HCT116 (cell line): ENCODE measurements around the gene TTYH3. TPM values are rescaled to one million over a fixed set of nuclear protein-coding genes. Genes with fewer than 3 reads are reported as not detected.

Experiments
- ATAC-seq: fragments of 200-7000 bp; cut with Tn5 transposase; 2 replicates; pipeline ENCODE4 v1.9.1; 2020; ENCODE audit warnings: mild to moderate bottlenecking, moderate library complexity
- Bru-seq: library from RNA; stranded (reverse); fragments of 400-500 nt; gene quantifications from one replicate; lab custom pipeline; 2021; lab: Mats Ljungman, UMichigan
- BruChase-seq, 2 experiments: library from RNA; stranded (reverse); fragments of 400-500 nt; gene quantifications; one replicate each; lab custom pipeline; 2021; lab: Mats Ljungman, UMichigan
- BruUV-seq: library from RNA; stranded (reverse); fragments of 400-500 nt; replicated peaks from 2 replicates; lab custom pipeline; 2021; lab: Mats Ljungman, UMichigan
- CTCF ChIA-PET: fragments of 300-600 bp; sonication (Branson Sonifier 250); formaldehyde crosslinking; loops from one replicate; lab custom pipeline; 2021; ENCODE audit warnings: antibody characterized with exemption; lab: Charles Lee
- POLR2A ChIA-PET: fragments of 300-600, 350-600 bp; sonication (Branson Sonifier 250); formaldehyde crosslinking; loops from one replicate; lab custom pipeline; 2021; ENCODE audit warnings: antibody characterized with exemption; lab: Charles Lee
- RAD21 ChIA-PET, 2 experiments: fragments of 300-600 bp; sonication (Branson Sonifier 250); formaldehyde crosslinking; loops; one replicate each; lab custom pipeline; 2023; ENCODE audit warnings: low total read pairs in 2 of 2; ENCODE audit not compliant: uncharacterized antibody in 2 of 2, unreplicated experiment in 2 of 2, low non-redundant PET in 1 of 2; lab: Charles Lee
- DNase-seq: peaks from one replicate; pipeline ENCODE4 v3.0.0-alpha.2; 2010; ENCODE audit warnings: low read depth, low spot score
- H2AFZ ChIP-seq: fragments of 200-600 bp; shearing (Covaris generic), sonication (generic); 2 replicates; pipeline ENCODE4 v1.6.1; 2017; ENCODE audit warnings: low read depth, mixed run types, mixed read lengths, antibody characterized with exemption, low read length; ENCODE audit not compliant: poor library complexity, severe bottlenecking
- H3K27ac ChIP-seq: 2 replicates; pipeline ENCODE4 v1.5.1; 2012; ENCODE audit warnings: low read depth, low read length
- H3K27me3 ChIP-seq: fragments of 200-600 bp; sonication (generic); 2 replicates; pipeline ENCODE4 v1.6.1; 2016; ENCODE audit warnings: mixed run types, low read length, mixed read lengths; ENCODE audit not compliant: insufficient read depth
- H3K36me3 ChIP-seq, 2 experiments: fragments of 200-500 bp in 1 of 2; fragments of 200-600 bp in 1 of 2; sonication (Bioruptor generic) in 1 of 2; sonication (generic) in 1 of 2; 2 replicates each; pipeline versions ENCODE4 v1.5.1 to v1.6.1; 2014 to 2016; ENCODE audit warnings: low read length in 2 of 2, inconsistent platforms in 1 of 2, mixed read lengths in 1 of 2, mixed run types in 1 of 2; ENCODE audit not compliant: insufficient read depth in 2 of 2, control insufficient read depth in 1 of 2
- H3K4me1 ChIP-seq, 2 experiments: fragments of 200-600 bp in 1 of 2; sonication (generic) in 1 of 2; 2 replicates each; pipeline versions ENCODE4 v1.5.1 to v1.6.1; 2012 to 2017; ENCODE audit warnings: low read length in 2 of 2, inconsistent platforms in 1 of 2, mild to moderate bottlenecking in 1 of 2, mixed read lengths in 1 of 2, mixed run types in 1 of 2, moderate library complexity in 1 of 2; ENCODE audit not compliant: insufficient read depth in 2 of 2, control insufficient read depth in 1 of 2
- H3K4me2 ChIP-seq: fragments of 200-600 bp; sonication (generic); 2 replicates; pipeline ENCODE4 v1.6.1; 2017; ENCODE audit warnings: mixed run types, low read length, mixed read lengths
- H3K4me3 ChIP-seq, 2 experiments: fragments of 200-600 bp in 1 of 2; sonication (generic) in 1 of 2; replicated peaks in 1 of 2; 2 replicates each; pipeline ENCODE4 v1.5.1; 2011 to 2016; ENCODE audit warnings: low read length in 2 of 2, control low read depth in 1 of 2, low read depth in 1 of 2, mild to moderate bottlenecking in 1 of 2, mixed read lengths in 1 of 2, mixed run types in 1 of 2
- H3K79me2 ChIP-seq: fragments of 200-600 bp; sonication (generic); 2 replicates; pipeline ENCODE4 v1.6.1; 2017; ENCODE audit warnings: mild to moderate bottlenecking, mixed run types, low read length, moderate library complexity, mixed read lengths; ENCODE audit not compliant: insufficient read depth
- H3K9ac ChIP-seq: fragments of 200-600 bp; sonication (generic); 2 replicates; pipeline ENCODE4 v1.6.1; 2016; ENCODE audit warnings: low read length, mixed read lengths
- H3K9me2 ChIP-seq: fragments of 200-600 bp; sonication (generic), shearing (Covaris generic); 2 replicates; pipeline ENCODE4 v1.6.1; 2017; ENCODE audit warnings: mixed run types, mild to moderate bottlenecking, moderate library complexity; ENCODE audit not compliant: insufficient read depth
- H3K9me3 ChIP-seq, 2 experiments: fragments of 200-500 bp in 1 of 2; fragments of 200-600 bp in 1 of 2; sonication (Bioruptor generic) in 1 of 2; sonication (generic) in 1 of 2; 2 replicates each; pipeline ENCODE4 v1.6.1; 2014 to 2017; ENCODE audit warnings: low read length in 2 of 2, mixed read lengths in 2 of 2, inconsistent platforms in 1 of 2, low read depth in 1 of 2, mild to moderate bottlenecking in 1 of 2, mixed run types in 1 of 2, moderate library complexity in 1 of 2; ENCODE audit not compliant: control insufficient read depth in 1 of 2, insufficient read depth in 1 of 2
- H4K20me1 ChIP-seq: fragments of 200-600 bp; sonication (generic), shearing (Covaris generic); 2 replicates; pipeline ENCODE4 v1.6.1; 2017; ENCODE audit warnings: mixed run types, mild to moderate bottlenecking, moderate library complexity; ENCODE audit not compliant: insufficient read depth
- ELF1 ChIP-seq: IDR thresholded peaks from 2 replicates; pipeline ENCODE4 v1.6.1; 2012; ENCODE audit warnings: low read depth, borderline replicate concordance
- EZH2 ChIP-seq: fragments of 200-600 bp; sonication (generic); IDR thresholded peaks from 2 replicates; pipeline ENCODE4 v1.6.1; 2017; ENCODE audit warnings: antibody characterized with exemption, mixed run types
- EZH2phosphoT487 ChIP-seq: fragments of 200-600 bp; IDR thresholded peaks from 2 replicates; pipeline ENCODE4 v1.6.1; 2018; ENCODE audit warnings: antibody characterized with exemption, borderline replicate concordance
- POLR2AphosphoS5 ChIP-seq: IDR thresholded peaks from 2 replicates; pipeline ENCODE4 v1.6.1; 2011; ENCODE audit warnings: mild to moderate bottlenecking, low read depth, low read length, moderate library complexity
- RAD21 ChIP-seq: IDR thresholded peaks from 2 replicates; pipeline ENCODE4 v1.6.1; 2012; ENCODE audit warnings: low read depth, mild to moderate bottlenecking
- SP1 ChIP-seq: IDR thresholded peaks from 2 replicates; pipeline ENCODE4 v1.6.1; 2012; ENCODE audit warnings: low read depth
- TCF7L2 ChIP-seq: IDR thresholded peaks from 2 replicates; pipeline ENCODE4 v1.7.0; 2011; ENCODE audit warnings: borderline replicate concordance, inconsistent platforms; ENCODE audit not compliant: insufficient read depth, insufficient read length; ENCODE audit errors: extremely low read depth
- ZNF274 ChIP-seq: fragments of 200-500 bp; sonication (Bioruptor generic); IDR thresholded peaks from 2 replicates; pipeline ENCODE4 v1.6.1; 2014; ENCODE audit warnings: mild to moderate bottlenecking, low read depth, low read length, inconsistent platforms
- intact Hi-C: fragments of 100-400 bp; cut with micrococcal nuclease; formaldehyde crosslinking; loops from 2 replicates; pipeline ENCODE4 v1.10.0; 2022
- long read RNA-seq: library from polyadenylated mRNA; unstranded; transcript quantifications from one replicate; pipeline ENCODE4 v2.0.0, GENCODE V29; 2021; ENCODE audit not compliant: unreplicated experiment
- polyA plus RNA-seq: library from polyadenylated mRNA; unstranded; fragments of >200 nt; gene quantifications from 2 replicates; pipeline ENCODE4 v1.2.1, GENCODE V29; 2012; ENCODE audit warnings: missing spikeins
- total RNA-seq: library from RNA; stranded (reverse); gene quantifications from one replicate; pipeline ENCODE4 v1.2.1, GENCODE V29; 2021; ENCODE audit not compliant: unreplicated experiment
- TF ChIP-seq, protein P1 (sequence below): IDR thresholded peaks from 2 replicates; pipeline ENCODE4 v1.6.1; 2012; ENCODE audit warnings: low read depth

Gene TTYH3
- total RNA-seq (40.3 TPM), Bru-seq, nascent RNA (percentile 44 among the genes with signal in this experiment), BruChase-seq, experiment 1, labeled RNA remaining after a 6-hour chase (percentile 68 among the genes with signal in this experiment), BruChase-seq, experiment 2, labeled RNA remaining after a 2-hour chase (percentile 59 among the genes with signal in this experiment)
- polyA plus RNA-seq, result 24.8 and 28.1 TPM in 2 replicates
- long read RNA-seq, full-length matches to known transcripts, result 1 of 47 reads
- long read RNA-seq, partial matches to known transcripts, result 42 of 47 reads
- long read RNA-seq, other reads (novel, unspliced or antisense), result 4 of 47 reads

DNA sequence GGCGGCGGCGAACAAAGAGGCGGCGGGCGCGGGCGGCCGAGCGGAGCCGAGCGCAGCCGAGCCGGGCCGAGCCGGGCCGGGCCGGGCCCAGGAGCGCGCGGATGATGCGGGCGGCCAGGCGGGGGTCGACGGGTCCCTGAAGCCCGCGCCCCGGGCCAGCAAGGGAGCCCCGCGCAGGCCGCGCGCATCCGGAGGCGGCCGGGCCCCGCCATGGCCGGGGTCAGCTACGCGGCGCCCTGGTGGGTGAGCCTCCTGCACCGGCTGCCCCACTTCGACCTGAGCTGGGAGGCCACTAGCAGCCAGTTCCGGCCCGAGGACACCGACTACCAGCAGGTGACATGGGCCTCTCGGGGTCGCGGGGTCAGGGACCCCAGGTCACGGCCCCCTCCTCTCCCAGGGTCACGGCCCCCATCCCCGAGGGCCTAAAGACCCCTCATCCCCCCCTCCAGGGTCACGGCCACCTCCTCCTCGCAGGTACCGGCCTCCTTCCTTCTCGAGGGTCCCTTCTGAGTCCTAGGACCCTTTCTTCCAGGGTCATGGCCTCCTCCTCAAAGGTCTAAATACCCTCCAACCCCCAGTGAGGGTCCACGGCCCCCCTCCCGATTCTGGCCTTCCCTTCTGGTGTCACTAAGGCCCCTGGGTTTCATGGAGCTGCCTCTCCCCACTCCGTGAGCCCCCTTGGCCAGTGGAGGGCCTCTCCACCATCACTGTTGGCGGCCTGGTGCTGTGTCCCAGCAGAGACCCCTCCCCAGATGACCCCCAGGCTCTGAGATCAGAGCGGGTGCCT, at the start of gene TTYH3:
TTYH3 (plus strand) TSS at position 41 of the 787 bp plus-strand sequence; CDS start at position 211, 170 bp downstream.
- Histone ChIP-seq H3K9me3 (no peaks in the 10 kb centered on the region), H3K79me2 (peaks cover 32% of the 10 kb centered on the region; the same call in 1 of the 2 replicates), H4K20me1 (no peaks in the 10 kb centered on the region), H3K4me3 (peak within 1 kb of the TSS; percentile 77 to 83), H2AFZ (no peak within 1 kb of the TSS), H3K27ac (peak within 1 kb of the TSS; percentile 81), H3K9me2 (no peaks in the 10 kb centered on the region)
- ChIA-PET CTCF (no interaction called here), POLR2A (interaction anchor here (0.7 to 1.6 kb wide), 2 partner anchors 10 to 79 kb away, joined by 4 to 5 read pairs; no protein-coding TSS in a partner anchor)
- DNase-seq, result no peak
- peak; percentile 65 for ATAC-seq
- TF ChIP-seq RAD21, result no peak
- peak; percentile 44 for TF ChIP-seq TCF7L2
- 0 out of 2 replicates have a peak, but pooled peaks have one; percentile 16 for TF ChIP-seq POLR2AphosphoS5
- TF ChIP-seq, all 23 proteins: peak for 2
- Histone ChIP-seq H3K4me2 (peak within 1 kb of the TSS; percentile 98), H3K27me3 (no peaks in the 10 kb centered on the region), H3K36me3 (no peaks in the 10 kb centered on the region), H3K4me1 (peaks cover 11 to 38% of the 10 kb centered on the region in 2 experiments), H3K9ac (peak within 1 kb of the TSS; percentile 74)
- intact Hi-C loops, result no loop called here
- TSS peak; percentile 33 for BruUV-seq
- RAD21 ChIA-PET, result no interaction called here

GRCh38 chr7:2582006-2582735, 49.6 kb upstream of the TTYH3 start:
- no peaks in the 10 kb centered on the region for H3K9me2 ChIP-seq
- H3K4me3 ChIP-seq, result no peak overlapping the region
- ChIA-PET CTCF (no interaction called here), POLR2A (no interaction called here), RAD21 (no interaction called here)
- no TSS peak for BruUV-seq
- no peaks in the 10 kb centered on the region for H3K79me2 ChIP-seq
- peaks cover 0 to 4% of the 10 kb centered on the region in 2 experiments; a peak in 1 of 4 replicates for H3K36me3 ChIP-seq
- no peak for DNase-seq
- H3K27ac ChIP-seq, result no peak overlapping the region
- intact Hi-C loops, result no loop called here
- ATAC-seq, result no peak
- no peaks in the 10 kb centered on the region for H3K27me3 ChIP-seq
- H4K20me1 ChIP-seq, result no peaks in the 10 kb centered on the region
- H2AFZ ChIP-seq, result no peak overlapping the region
- no peaks in the 10 kb centered on the region for H3K4me1 ChIP-seq
- H3K9ac ChIP-seq, result no peak overlapping the region
- no peaks in the 10 kb centered on the region for H3K9me3 ChIP-seq
- H3K4me2 ChIP-seq, result no peak overlapping the region
- TF ChIP-seq EZH2phosphoT487, result no peak
- TF ChIP-seq, protein P1, sequence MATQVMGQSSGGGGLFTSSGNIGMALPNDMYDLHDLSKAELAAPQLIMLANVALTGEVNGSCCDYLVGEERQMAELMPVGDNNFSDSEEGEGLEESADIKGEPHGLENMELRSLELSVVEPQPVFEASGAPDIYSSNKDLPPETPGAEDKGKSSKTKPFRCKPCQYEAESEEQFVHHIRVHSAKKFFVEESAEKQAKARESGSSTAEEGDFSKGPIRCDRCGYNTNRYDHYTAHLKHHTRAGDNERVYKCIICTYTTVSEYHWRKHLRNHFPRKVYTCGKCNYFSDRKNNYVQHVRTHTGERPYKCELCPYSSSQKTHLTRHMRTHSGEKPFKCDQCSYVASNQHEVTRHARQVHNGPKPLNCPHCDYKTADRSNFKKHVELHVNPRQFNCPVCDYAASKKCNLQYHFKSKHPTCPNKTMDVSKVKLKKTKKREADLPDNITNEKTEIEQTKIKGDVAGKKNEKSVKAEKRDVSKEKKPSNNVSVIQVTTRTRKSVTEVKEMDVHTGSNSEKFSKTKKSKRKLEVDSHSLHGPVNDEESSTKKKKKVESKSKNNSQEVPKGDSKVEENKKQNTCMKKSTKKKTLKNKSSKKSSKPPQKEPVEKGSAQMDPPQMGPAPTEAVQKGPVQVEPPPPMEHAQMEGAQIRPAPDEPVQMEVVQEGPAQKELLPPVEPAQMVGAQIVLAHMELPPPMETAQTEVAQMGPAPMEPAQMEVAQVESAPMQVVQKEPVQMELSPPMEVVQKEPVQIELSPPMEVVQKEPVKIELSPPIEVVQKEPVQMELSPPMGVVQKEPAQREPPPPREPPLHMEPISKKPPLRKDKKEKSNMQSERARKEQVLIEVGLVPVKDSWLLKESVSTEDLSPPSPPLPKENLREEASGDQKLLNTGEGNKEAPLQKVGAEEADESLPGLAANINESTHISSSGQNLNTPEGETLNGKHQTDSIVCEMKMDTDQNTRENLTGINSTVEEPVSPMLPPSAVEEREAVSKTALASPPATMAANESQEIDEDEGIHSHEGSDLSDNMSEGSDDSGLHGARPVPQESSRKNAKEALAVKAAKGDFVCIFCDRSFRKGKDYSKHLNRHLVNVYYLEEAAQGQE, result no peak
- TF ChIP-seq EZH2, result no peak
- no peak for TF ChIP-seq ZNF274
- no peak for TF ChIP-seq ELF1
- no peak for TF ChIP-seq POLR2AphosphoS5
- no peak for TF ChIP-seq SP1
